PFSK-1 (cell line): ENCODE data around the gene FANCL.

Experiments
- SIN3A ChIP-seq: IDR thresholded peaks from 2 replicates; pipeline ENCODE4 v1.6.1; 2012; ENCODE audit warnings: mild to moderate bottlenecking, low read length, moderate library complexity, borderline replicate concordance; ENCODE audit not compliant: insufficient read depth
- TAF1 ChIP-seq: IDR thresholded peaks from 2 replicates; pipeline ENCODE4 v1.6.1; 2012; ENCODE audit warnings: low read length, control low read depth, borderline replicate concordance; ENCODE audit not compliant: insufficient read depth

- TF ChIP-seq SIN3A: no peak
- TF ChIP-seq TAF1: no peak
Measured at GRCh38 chr2:58235984-58236383, 5.1 kb downstream of the FANCL start.
